ENCODE data around the gene ATP11C.

- TF ChIP-seq CTCF (IDR thresholded peaks at IDR 0.05) (no peak), ESRRA (CRISPR knock-in tag; IDR thresholded peaks at IDR 0.05; ENCODE audit: borderline replicate concordance) (no peak), SMAD3 (CRISPR knock-in tag; IDR thresholded peaks at IDR 0.05; ENCODE audit: borderline replicate concordance) (no peak), ZBTB21 (CRISPR knock-in tag; IDR thresholded peaks at IDR 0.05; ENCODE audit: borderline replicate concordance) (no peak)
Observed at GRCh38 chrX:139844163-139844562, 88.7 kb downstream of the ATP11C start.

Data from WTC11 (cell line).